ENCODE measurements around the gene HBG2.

DNA sequence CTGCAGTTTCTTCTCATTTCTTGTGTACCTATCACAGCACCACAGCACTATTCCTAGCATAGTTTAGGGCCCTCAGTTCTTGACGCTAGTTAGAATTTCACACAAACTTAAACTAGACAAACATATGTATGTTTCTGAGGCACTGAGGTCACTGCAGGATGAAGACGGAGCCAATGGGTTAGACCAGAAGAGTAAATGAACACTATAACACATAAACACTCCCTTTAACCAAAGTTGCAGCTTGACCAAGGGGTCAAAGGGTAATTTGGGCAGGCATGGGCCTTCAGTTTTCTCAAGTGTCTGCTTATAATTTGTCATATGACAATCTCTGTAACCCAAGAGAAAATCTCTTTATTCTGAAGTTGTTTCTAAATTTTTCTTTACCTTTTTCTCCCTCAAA lies 28.0 kb upstream of the HBG2 start:
- TF ChIP-seq LEF1 (IDR thresholded peaks at IDR 0.05; ENCODE audit: borderline replicate concordance): no peak
- TF ChIP-seq FOXA1 (IDR thresholded peaks at IDR 0.05): no peak
- no peak for TF ChIP-seq FOXK2 (IDR thresholded peaks at IDR 0.05)
- TF ChIP-seq ELF4 (IDR thresholded peaks at IDR 0.05): no peak
- no peak for TF ChIP-seq ARNT (IDR thresholded peaks at IDR 0.05)
- no peak for TF ChIP-seq L3MBTL2 (conservative IDR thresholded peaks at IDR 0.05)
- no peak for TF ChIP-seq SUZ12 (IDR thresholded peaks at IDR 0.05)
- no peak for TF ChIP-seq PKNOX1 (IDR thresholded peaks at IDR 0.05)
- no peak for TF ChIP-seq BHLHE40 (IDR thresholded peaks at IDR 0.05; ENCODE audit: borderline replicate concordance)
- no peak for TF ChIP-seq TARDBP (IDR thresholded peaks at IDR 0.05)
- no peak for TF ChIP-seq HDGF (IDR thresholded peaks at IDR 0.05; ENCODE audit: borderline replicate concordance)
- TF ChIP-seq FOXM1 (IDR thresholded peaks at IDR 0.05; ENCODE audit: borderline replicate concordance): no peak
- TF ChIP-seq SP1 (IDR thresholded peaks at IDR 0.05): no peak
- TF ChIP-seq ZNF384 (IDR thresholded peaks at IDR 0.05): no peak
